Superior temporal gyrus (tissue), 1 donor: ENCODE measurements around the gene ZP1.
A peak's percentile ranks its signal among the peaks of the same experiment; 100 is the strongest.

Experiments
- DNase-seq: peaks from one replicate; pipeline ENCODE4 v3.0.0-alpha.2; 2016; ENCODE audit errors: extremely low spot score

ZP1 gene

DNA sequence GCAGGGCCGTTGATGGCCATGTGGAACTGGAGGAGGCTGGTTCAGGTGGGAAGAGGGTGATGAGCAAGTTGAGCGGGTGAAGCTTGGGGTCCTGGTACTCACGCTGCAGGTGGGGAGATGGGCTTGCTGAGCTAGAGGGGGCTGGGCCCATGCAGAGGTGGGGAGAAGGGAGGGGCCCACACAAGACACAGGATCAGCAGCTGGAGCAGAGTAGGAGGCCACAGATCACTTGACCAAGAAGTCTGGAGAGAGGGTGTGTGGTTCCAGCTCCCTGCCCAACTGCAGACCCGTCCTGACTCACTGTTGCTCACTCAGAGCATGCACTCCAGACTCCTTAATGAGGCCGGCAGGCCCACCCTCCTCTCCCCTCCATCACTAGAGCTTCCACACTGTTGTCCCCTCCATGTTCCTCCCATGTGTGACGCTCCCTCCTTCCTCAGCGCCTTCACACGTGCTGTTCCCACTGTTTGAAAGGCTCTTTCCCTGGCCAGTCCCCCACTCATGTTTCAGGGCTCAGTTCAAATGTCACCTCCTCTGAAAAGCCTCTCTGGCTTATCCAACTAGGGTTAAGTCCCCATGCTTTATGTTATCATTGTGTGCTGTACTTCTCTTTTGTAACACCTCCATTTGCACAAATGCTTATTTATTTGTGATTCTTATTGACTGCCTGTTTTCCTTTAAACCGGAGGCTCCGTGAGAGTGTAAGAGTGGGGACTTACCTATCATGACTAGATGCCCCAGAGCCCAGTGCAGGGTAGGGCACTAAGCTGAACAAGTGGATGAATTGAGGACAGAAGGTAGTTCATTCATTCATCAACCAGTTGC is 23.1 kb upstream of the ZP1 start:
- no peak for DNase-seq

GRCh38 chr11:60844870-60845221 is 22.5 kb upstream of the ZP1 start:
- DNase-seq, result peak; percentile 17

- no peak for DNase-seq
These were observed 22.0 kb upstream of the ZP1 start for GRCh38 chr11:60845338-60845737.

DNA sequence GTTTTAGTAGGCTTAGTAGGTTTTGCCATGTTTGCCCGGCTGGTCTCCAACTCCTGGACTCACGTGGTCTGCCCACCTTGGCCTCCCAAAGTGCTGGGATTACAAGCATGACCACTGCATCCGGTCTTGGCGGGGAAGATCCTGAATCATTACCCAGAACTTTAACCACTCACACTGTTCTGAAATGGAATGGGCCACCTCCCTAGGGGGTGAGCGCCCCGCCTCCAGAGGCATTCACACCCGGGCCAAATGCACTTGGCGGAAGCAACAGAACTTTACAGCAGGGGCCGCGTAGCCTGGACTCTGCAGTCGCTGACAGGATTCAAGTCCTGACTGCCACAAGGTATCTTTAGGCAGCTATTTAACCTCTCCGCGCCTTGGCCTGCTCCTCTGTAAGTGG is 20.1 kb upstream of the ZP1 start:
- no peak for DNase-seq

DNA sequence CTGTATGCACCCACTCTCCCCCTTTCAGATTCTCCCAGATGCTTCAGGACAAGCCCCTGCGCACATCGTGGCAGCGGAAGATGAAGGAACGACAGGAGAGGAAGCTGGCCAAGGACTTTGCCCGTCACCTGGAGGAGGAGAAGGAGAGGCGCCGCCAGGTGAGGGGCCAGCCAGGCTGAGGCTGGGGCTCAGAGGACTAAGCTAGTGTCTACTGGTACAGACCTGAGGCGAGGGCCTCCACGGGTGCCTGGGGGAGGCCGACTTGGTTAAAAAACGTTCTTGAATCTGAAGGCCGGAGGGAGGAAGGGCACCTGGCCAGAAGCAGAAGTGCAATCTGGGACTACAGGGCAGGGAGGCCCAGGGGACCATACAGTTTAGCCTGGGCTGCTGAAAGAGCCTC is 19.4 kb upstream of the ZP1 start:
- no peak for DNase-seq

DNA sequence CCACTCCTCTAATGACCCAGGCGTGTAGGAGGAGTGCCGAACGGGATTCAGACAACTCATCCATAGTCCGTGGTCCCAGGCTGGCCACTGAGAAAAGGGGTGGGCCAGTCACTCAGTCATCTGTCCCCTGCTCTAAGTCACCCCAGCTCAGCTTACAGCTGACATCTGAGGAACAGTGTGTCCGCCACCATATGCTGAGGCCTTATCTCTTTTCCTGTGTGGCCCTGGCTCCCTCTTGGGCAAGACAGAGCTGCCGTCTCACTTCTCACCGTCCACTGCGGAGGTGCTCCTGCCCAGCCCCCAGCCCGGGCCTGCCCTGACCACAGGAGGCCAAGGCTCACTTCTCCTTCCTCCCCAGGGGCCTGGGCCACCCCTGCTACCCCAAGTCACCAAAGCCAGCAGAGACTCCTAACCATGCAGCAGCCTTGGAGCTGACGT is 18.6 kb upstream of the ZP1 start:
- DNase-seq, result no peak

DNA sequence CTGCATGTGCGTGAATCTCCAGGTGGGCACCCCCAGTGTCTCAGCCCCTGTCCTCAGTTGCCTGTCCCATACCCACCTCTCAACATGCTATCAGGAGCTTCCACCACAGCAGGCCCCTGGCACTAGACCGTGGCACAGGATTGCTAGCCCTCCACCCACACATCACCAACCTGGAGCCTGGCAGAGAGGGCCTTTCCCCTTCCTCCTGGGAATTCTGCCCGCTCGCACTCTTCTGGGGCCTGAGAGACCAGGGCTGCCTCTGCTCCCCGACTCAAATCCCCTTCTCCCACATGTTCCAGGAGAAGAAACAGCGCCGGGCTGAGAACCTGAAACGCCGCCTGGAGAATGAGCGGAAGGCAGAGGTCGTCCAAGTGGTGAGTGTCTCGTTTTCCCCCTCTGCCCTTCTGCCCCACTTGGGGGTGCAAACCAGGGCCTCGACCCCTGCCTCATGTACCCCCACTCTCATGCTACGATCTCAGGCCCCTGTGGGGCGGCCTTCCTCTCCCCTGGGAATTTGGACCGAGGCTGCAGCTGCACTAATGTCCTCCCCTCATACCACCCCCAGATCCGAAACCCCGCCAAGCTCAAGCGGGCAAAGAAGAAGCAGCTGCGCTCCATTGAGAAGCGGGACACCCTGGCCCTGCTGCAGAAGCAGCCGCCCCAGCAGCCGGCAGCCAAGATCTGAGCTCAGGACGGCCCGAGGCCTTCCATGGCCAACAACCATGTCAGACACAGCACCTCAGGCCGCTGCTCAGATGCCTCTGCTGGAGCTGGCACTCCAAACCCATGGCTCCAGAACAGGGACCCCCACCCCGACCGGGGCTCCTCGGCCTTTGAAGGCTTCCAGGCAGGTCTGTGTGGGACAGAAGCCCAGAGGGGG is 17.5 kb upstream of the ZP1 start:
- DNase-seq, result no peak

GRCh38 chr11:60851327-60852104 is 15.8 kb upstream of the ZP1 start:
- DNase-seq, result no peak

GRCh38 chr11:60852117-60852981 is 15.0 kb upstream of the ZP1 start:
- no peak for DNase-seq

DNA sequence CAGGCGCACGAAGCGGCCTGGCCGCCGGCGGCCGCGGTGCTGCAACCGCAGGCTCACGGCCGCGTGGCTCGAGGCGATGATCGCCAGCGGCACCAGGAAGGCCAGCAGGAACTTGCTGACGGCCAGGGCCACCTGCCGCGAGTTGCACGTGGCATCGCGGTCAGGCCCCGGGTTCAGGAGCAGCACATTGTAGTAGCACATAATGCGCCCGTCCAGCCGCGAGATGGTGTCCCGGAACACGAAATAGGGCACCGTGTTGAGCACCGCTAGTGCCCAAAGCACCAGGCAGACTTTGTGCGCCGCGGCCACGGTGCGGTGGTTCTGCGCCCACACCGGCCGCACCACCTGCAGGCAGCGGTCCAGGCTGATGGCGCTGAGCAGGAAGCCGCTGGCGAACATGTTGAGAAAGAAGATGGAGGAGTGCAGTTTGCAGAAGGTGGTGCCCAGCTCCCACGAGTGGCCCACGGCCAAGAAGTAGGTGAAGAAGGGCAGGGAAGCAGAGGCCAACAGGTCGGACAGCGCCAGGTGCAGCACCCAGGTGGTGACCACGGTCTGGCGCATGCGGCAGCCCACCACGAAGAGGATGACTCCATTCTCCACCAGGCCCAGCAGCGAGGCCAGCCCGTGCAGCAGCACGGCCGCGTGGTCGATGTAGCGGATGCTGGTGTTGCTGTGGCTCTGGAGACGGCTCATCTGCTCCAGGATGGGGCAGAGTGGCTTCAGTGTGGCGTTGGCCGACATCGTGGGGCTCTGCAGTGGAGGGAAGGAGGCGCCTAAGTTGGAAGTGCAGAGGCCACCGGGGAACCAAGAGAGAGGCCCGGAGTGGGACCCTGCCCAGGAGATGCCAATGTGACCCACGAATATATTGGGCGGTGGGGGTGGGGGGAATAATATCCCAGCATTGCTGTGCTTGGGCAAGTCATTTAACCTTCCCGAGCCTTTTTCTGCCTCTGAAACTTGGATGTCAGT is 14.1 kb upstream of the ZP1 start:
- DNase-seq, result no peak

DNA sequence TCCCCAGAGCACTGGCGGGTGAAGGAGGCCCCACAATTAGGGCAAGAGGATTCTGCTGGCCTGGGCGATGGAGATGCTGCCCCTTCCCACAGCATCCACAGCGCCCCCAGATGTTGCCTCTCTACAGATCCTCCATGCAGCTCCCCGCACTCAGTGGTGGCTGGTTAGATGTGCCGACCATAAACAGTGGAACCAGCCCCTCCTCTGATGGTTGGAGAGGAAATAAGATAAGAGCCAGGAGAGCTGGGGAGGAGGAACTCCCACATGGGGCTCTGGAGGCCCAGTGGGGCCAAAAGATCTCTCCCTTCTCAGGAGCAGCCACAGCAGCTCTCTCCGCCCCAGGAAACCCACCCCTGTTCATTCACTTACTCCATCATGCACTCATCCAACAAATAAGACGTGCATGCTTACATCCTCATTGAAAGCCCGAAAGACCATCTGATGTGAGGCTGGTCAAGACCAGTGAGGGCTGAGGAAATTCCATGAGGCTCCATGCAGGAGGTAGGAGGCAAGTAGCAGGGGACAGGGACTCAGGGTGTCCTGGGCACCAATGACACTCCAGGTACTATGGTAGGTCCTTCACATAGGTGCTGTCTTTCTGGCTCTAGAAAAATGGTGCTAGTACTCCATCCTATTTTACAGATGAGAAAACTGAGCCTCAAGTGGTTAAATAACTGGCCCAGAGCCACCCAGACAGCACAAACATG is 13.0 kb upstream of the ZP1 start:
- DNase-seq, result no peak

GRCh38 chr11:60854847-60855725 is 12.3 kb upstream of the ZP1 start:
- DNase-seq, result no peak

DNA sequence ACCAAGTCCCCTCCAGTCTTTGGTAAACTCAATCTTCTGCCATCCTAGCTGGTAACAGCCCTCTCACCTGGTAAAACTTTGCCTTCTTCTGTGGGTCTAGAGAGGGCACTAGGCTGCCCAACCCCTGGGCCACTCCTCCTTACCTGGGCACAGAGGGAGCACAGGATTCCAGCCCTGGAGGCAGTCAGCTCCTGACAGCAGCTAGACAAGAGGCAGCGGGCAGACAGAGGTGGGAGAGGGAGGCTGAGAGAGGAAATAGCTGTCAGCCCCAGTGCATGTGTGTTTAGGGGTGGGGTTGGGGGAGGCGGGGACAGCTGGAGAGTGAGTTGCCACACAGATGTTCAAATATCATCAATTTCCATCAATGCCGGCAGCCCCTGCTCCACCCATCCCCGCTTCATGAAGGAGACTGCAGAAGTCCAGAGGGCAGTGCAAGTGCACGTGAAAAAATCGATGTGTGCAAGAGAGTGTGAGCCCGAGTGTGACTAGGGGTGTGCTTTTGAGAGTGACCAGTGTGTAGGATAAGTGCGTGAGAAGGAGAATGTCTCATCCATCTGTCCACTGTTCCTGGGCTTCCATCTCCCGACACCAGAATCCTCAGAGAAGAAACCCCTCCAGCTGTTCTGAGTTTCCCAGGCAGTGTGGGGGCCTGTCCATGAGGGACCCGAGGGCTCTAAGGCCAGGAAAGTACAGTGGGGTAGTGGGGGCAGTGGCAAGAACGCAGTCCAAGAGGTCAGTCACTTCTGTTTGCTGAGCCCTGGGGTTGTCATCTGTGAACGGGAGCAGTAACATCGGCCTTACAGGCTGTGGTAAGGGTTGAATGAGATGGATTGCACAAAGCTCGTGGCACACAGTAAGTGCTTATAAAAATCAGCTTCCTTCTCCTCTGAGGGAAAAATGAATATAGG is 11.4 kb upstream of the ZP1 start, which contains the start of gene PTGDR2:
Gene PTGDR2 (minus strand): TSS at position 225 of the 908 bp plus-strand sequence. CDS start 2,228 bp downstream, outside the sequence.
- DNase-seq, result no peak

DNA sequence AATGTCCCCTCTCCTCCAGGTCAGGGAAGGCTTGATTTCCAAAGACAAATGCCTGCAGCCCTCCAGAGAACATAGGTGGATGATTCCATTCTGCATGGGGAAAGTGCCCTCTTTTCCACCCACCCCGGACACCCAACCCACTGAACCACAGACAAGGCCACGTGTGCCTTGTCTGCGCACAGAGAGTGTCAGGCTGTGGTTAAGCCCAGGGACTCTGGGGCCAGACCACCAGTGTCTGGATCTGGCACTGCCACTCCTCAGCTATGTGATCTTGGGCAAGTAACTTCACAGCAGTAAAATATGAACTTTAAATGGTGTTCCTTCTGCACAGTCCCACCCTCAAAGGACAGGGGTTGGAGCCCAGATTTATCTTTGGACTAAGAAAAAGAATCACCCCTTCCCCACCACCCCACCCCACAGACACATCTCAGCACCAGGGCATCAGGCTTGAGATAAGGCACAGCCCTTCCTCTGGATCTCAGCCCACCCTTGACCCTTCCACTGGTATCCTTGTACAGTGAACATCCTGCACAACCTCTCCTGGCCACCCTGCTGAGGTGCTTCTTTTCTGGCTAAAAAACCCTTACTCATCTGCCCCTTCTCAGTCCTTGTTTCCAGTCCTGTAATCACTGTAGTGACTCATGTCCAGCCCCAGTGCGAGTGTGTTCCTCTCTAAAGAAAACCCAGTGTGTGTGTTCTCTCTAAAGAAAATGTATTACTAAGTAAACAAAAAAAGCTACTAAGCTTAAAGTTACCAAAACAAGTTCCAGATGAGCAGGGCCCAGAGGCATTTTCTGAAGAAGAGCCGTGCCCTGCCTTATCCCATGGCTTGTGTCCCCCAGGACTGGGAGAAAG is 9.7 kb upstream of the ZP1 start:
- DNase-seq, result no peak

- no peak for DNase-seq
These were observed 9.1 kb upstream of the ZP1 start for GRCh38 chr11:60858236-60858635.
